DMS114 treated with DMSO at 0.1 percent for 48 hours (cell line): ENCODE measurements around the gene MCTP1.
"Not testable (repeated sequence)": the region's sequence is repeated elsewhere in the genome, so short reads cannot be mapped to it uniquely, and the experiment has no call there.

Experiments
- DNase-seq: peaks from one replicate; lab custom pipeline; 2025; ENCODE audit not compliant: unreplicated experiment; lab: John Stamatoyannopoulos, UW

Gene MCTP1

DNA sequence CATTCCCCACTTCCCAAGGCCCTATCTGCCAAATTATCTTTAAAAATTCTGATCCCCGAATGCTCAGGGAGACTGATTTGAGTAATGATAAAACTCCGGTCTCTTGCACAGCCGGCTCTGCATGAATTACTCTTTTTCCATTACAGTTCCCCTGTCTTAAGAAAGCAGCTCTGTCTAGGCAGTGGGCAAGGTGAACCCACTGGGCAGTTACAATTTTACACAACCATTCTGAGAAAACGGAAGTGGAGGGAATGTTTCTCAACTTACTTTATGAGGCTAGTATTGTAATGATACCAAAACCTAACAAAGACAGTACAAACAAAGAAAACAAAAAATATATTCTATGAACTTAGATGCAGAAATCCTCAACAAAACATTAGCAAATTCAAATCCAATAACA, 100.0 kb downstream of the MCTP1 start:
- DNase-seq, result no peak

DNA sequence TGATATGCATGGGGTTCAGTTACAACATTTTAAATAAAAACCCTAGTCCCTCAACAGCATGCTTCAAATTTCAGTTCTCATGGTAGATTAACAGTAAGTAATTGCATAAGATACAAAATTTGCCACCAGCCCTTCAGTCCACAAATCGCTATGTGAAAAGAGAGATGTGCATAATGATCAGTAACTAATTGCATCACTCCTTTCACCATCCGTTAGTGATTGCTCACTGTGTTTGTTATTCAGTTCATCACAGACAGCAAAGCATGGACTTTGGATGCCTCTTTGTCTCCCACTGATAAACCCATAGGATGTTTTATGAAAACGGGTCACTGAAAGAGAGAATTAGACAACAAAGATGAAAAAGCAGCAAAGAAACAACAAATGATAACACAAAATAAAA, 103.2 kb downstream of the MCTP1 start:
- no peak for DNase-seq

DNA sequence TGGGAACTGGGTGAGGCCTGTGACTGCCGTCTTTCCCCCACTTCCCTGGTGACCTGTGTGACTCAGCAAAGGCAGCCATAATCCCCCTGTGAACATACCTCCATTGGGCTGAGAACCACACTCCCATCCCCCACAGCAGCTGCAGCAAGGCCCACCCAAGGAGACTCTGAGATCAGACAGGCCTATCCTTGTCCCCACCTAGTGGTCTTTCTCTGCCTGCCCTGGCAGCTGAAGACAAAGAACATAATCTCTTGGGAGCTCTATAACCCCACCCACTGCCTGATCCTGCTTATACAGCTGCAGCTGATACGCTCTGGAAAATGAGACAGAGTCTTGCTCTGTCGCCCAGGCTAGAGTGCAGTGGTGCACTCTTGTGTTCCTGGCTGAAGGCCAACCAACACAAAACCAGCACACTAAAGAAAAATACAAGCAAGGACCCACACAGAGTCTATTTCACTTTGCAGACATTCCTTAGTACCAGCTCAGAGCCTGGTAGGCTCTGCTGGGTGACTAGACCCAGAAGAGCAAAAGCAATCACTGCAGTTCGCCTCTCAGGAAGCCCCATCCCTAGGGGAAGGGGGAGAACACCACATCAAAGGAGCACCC, 106.7 kb downstream of the MCTP1 start:
- no peak for DNase-seq

DNA sequence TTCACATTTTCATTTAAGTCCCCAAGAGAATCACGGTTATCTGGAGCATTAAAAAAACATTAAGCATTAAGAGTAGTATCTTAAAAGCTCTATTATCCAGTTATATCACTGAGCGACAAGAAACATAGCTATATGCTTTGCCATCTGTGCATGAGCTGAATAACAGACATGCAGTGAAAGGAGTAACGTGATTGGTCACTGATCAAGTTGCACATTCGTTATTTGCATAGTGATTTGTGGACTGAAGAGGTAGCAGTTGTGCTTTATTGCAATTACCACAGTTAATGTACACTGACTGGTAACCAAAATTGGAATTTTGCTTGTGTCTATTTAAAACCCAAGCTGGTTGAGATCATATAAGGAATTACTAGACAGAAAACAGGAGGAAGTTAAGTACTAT, 107.4 kb downstream of the MCTP1 start:
- no peak for DNase-seq

DNA sequence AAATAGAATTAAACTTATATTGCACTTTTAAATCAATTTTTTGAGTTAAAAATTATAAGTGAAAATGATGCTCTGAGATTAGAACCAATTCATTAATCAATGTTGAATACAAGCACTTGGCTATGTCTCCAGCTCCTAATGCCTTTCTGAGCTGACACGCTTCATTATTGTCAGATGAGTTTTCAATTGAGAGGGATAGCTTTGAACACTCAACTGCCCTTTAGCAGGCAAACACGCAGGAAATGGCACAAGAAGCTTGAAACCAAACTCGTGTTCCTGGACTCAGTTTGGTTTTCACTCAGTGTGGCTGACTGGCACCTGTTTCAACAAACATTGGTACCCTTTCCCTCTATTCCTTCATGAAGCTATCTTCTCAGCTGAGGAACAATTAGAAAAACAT, 109.8 kb downstream of the MCTP1 start:
- no peak for DNase-seq

DNA sequence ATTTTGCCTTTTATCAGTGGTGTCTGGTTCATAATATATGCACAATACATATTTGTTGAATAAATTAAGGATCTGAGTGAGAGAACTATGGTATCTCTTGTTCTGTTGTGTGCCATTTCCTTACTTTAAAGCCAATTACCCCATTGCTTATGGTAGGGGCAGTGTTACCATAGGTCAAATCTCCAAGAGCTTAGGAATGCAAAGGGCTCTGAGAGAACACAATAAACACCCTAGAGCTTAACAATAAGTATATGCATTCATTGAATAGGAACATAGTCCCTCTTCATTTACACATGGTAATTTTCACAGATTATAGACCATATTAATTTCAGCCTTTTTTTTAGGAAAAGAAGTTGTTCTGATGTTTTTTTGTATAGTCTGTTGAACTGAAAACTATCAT, 112.2 kb downstream of the MCTP1 start:
- no peak for DNase-seq

DNA sequence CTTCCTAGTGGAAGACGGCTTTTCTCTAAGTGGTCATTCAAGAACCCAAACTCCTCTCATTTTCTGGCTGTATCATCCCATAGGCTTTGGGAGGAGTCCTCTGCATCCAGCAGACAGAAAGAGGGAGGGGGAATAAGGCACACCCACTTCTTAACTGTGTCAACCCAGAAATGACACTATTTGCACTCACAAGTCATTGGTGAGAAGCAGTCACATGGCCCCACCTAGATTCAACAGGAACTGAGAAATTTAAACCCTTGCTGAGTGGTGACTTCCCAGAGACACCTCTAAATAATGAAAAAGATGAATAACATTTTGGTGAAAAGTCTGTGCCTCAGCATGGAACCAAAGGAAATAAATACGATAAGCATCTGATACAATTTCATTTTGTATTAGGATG, 120.0 kb downstream of the MCTP1 start:
- DNase-seq, result no peak

DNA sequence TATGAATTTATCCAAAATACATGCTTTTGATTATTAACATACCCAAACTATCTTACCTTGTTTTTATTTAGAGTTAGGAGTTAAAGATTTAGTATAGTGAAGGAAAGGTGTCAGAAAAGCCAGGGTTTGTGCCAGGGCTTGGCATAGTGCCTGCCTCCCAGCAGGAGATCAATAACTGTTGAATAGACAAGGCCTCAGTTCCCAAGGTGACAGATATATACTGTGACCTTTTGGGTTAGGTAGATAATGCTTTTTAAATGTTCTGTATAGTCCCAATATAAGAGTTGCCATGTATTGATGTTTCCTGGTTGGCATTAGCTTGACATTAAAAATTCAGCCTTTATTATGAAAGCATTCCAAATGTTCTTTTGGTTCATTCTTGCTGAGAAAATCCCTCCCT, 121.8 kb downstream of the MCTP1 start:
- no peak for DNase-seq

DNA sequence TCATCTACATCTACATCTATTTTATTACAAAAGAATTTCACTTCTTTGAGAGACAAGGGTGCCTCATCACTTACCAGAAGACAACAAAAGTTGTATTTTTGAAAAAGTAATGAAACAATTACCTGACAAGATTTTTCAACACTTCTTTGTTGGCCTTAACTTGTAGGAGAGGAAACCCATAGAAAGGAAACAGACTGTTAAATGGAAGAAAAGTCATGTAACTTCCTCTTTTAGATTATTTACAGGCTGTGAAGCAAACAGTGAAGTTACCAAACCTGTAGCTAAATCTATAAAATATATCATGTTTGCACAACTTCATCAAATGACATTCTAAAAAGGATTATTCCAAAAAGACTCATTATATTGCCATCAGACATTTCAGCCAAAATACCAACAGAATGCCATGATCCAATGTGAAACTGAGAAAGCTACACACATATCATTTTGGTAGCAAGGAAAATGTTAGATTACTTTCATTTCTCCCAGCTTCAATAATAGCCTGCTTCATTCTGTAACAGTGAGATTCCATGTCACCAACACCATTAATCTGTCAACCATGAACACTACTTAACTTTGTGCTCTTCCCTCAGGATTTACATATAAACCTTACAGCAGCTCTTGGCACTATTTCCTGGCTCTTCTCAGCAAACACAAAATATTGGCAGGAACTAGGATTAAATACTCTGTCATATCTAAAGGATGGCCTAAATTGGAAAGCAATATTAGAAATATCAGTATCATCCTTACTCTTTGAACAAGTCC, 122.5 kb downstream of the MCTP1 start:
- DNase-seq, result no peak

DNA sequence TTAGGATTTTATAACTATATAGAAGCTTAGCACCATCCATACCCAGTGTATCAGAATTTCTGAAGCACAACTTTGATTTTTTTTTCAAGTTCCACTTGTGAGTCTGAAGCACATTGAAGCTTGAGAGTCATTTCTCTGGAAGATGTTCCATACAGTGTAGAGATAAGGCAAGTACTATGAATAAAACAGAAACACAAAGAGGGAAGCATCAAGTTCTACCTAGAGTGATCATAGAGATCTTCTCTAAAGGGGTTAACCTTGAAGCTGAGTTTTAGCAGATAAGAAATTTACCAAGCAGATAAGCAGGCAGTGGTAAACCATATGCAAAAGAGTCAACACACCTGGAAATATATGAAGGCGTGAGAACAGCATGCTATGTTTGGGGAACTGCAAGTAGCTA, 125.3 kb downstream of the MCTP1 start:
- no peak for DNase-seq

DNA sequence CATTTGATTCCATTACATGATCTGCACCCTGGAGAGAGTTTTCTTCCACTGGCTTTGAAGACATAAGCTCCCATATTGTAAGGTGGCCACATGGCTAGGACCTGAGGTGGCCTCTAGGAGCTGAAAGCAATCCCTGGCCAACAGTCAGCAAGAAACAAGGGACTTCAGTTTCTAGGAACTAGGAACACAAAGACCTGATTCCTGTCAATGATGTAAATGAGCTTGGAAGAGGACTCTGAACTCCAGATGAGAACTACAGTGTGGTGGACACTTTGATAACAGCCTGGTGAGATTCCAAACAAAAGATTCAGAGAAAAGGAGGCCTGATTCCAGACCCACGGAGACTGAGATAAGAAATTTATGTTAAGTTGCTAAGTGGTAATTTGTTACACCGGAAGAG, 129.0 kb downstream of the MCTP1 start:
- no peak for DNase-seq

DNA sequence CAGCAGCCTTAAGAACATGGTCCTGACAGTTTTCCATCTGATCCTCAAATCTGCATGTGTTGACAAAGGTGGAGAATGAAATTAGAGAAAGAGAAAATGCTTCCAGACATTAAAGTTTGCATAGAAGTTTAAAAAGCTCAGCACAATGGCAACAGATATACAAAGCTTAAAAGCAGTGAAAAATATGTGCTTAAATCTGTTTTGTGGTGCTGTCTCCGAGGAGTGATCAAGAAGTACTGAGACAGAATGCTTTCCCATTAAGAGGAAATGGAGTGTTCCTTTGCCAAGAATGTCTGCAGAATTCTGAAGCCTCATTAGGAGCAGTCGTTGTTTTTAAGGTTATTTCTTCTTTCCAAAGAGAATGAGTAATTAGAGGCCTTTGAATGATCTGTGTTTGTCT, 131.4 kb downstream of the MCTP1 start:
- DNase-seq, result no peak

DNA sequence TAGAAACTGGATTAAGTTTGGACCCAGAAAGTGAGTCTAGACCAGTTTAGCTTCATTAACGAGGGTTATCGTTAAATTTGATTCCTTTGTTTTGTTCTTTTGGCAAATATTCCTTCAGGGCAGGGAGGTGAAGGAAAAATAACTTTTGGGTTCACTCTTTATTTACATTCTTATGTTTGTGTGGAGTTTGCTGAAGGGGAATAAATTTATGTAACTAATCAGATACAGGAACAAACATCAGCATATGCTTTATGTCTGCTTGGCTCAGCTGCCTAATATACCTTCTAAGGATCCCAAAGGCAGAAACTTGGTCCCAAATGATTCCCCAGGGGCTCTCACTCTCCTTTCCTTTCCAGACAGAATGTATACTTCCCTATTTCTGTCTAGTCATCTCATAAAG, 132.4 kb downstream of the MCTP1 start:
- no peak for DNase-seq

DNA sequence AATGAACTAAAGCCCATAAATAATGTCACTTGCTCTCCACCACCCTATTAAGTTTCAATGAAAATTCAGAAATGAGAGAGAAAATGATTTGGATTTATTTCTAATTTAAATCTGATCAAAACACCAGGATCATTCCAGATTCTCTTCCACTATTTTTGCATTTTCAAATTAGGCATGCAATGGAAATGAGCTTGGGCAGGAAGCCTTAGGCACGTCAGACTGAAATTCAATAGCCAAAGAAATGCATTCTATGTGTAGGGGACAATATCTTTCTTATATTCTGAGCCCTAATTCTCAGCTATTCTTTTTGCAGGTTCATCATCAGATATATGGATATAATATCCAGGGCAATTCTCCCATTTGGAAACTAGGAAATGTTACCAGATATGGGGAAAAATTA, 132.8 kb downstream of the MCTP1 start:
- DNase-seq, result no peak

DNA sequence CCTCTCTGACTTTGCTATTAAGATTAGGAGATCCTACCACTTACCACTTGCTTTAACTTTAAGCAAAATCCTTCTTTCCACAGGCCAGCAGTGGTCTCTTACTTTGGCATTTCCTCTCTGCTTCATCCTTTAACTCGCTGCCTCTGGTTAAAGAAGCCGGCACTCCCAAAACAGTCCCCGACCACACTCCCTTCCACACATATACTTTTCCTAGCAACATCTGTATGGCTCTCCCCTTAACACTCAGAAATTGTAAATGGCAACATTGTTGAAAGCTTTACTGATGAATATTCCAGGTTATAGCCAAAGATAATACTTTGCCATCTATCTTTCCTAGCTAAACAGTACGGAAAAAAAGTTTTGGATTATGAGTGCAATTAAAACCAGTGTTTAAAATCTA, 133.2 kb downstream of the MCTP1 start:
- no peak for DNase-seq

DNA sequence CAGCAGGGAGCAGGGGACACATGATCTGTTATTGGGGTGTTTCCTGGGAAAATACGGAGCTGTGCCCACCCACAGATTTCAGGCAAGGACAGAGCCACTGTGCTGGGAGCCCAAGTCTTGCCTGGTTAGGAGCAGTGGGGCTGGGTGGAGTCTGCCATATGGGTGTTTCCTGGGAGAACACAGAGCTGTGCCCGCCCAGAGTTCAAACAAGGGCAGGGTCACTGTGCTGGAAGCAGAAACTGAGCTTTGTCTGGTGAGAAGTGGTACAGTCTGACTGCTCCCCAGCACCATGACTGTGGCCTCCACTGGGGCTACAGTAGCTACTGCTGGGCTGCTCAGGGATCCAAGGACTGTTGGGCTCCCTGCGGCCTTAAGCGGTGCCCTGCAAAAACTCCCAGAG, 135.5 kb downstream of the MCTP1 start:
- no peak for DNase-seq

DNA sequence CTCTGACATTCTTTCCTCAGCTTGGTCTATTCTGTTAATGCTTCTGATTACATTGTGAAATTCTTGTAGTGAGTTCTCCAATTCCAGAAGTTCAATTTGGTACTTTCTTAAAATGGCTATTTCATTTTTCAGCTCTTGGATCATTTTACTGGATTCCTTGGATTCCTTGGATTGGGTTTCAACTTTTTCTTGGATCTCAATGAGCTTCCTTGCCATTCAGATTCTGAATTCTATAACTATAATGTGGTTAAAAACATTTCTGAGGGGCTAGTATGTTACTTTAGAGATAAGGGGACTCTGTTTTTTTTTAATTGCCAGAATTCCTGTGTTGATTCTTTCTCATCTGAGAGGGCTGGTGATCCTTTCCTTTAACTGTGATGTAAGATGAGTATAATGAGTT, 136.4 kb downstream of the MCTP1 start:
- no peak for DNase-seq

DNA sequence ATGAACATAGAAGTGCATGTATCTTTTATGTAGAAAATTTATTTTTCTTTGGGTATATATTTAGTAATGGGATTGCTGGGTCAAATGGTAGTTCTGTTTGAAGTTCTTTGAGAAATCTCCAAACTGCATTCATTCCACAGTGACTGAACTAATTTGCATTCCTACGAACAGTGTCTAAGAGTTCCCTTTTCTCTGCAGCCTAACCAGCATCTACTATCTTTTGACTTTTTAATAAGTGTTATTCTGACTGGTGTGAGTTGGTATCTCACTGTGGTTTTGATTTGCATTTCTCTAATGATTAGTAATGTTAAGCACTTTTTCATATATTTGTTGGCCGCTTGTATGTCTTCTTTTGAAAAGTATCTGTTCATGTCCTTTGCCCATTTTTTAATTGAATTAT, 141.0 kb downstream of the MCTP1 start:
- not testable (repeated sequence) for DNase-seq

DNA sequence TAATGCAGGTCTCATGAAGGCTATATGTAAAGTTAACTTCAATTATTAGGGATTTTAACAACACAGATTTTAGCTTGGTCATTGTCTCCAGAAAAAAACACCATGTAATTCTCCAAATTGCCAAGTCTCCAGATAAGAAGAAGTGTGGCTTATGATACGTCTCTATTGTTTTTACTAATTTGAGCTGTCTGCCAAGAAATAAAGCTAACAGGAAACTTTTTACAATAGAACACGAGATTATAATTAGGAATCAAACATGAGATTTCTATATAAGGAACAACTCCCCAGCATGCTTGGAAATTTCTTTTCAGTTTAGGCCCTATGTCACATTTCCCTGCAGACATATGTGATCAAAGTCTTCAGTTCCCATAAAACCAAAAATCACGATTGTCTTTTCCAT, 142.7 kb downstream of the MCTP1 start:
- DNase-seq, result no peak

DNA sequence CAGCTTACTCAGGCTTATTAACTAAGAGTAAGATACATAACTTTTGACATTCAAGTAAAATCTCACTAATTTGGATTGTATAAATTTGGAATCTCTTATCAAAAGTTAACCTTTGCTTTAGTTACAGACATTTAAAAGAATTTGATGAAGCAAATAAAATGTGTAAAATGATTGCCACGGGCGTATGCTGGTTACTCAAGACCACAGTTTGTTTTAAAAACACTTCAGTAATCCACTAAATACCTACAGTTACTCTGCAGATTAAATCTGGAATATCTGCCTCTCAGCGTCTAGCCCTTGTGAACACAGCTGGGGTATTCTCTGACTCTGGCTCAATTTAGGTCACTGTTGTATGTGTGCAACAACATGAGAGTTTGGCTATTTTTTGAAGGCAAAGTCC, 143.8 kb downstream of the MCTP1 start:
- DNase-seq, result no peak

DNA sequence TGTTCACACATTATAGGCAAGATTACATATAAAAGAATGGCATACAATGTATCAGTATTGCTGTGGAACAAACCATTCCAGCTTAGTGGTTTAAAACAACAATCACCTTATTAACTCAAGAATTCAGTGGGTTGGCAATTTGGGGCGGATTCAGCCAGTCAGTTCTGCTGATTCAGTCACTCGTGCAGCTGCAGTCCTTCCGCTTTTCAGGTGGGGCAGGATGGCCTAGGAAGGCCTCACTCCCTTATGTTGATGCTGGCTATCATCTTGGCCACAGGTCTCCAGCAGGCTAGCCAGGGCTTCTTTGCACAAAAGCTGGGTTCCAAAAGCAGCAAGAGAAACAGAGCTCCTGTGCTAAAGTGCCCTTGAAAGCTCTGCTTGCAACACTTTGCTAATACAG, 150.6 kb downstream of the MCTP1 start:
- no peak for DNase-seq

DNA sequence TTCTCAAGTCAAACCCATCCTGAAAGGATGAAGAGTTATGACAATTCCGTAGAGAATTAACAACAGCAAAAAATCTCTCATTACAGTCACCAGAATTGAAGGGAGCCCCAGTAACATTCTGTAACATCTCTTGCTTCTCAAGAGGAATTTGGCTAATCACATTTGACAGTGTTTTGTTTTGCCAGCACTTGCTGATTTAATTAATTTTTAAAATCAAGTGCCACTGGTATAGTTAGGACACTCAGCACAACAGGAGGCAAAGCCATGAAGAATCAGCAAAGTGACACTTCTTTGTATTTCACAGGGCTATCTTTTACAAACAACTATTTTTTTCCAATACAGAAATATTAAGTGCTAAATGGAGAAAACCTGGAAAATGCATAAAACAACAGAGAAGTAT, 152.8 kb downstream of the MCTP1 start:
- DNase-seq, result no peak

DNA sequence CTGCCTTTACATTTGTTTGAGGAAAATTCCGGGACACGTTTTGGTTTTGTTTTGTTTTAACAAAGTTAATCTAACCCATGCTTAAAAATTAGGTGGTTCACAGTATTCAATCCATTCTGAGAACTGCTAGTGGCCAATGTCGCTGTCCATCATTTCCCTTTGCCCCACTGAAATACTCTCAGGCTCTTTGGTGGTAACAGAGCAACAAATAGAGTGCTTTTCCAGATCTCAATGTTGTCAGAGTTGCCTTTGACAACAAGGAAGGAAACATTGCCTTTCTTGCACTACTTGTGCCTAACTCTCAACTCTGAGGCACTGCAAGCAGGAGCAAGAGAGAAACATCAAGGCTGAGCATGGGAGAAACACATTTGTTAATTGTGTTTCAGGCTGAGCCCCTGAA, 154.0 kb downstream of the MCTP1 start:
- no peak for DNase-seq
